Peyer's patch (tissue), 4 donors: ENCODE measurements around the gene TAF11L4. TPM values are rescaled to one million over a fixed set of nuclear protein-coding genes. Genes with fewer than 3 reads are reported as not detected.
"Not testable (repeated sequence)": the region's sequence is repeated elsewhere in the genome, so short reads cannot be mapped to it uniquely, and the experiment has no call there.

Source experiments
- DNase-seq, 3 donors: peaks; one replicate each; pipeline ENCODE4 v3.0.0-alpha.2; 2017 to 2019
- H3K27ac ChIP-seq, 4 donors: fragments of 200-600 bp; sonication (generic); one replicate each; pipeline ENCODE4 v1.5.1; 2016 to 2019
- H3K27me3 ChIP-seq, 2 donors: fragments of 200-600 bp; sonication (generic); one replicate each; pipeline ENCODE4 v1.5.1; 2019
- H3K36me3 ChIP-seq, 3 donors: fragments of 200-600 bp; sonication (generic); one replicate each; pipeline ENCODE4 v1.5.1; 2016 to 2019
- H3K4me1 ChIP-seq, 4 donors: fragments of 200-600 bp; sonication (generic); one replicate each; pipeline ENCODE4 v1.5.1; 2016 to 2019
- H3K4me3 ChIP-seq, 4 donors: fragments of 200-600 bp; sonication (generic); 1 replicate in 3 of 4; 2 replicates in 1 of 4; pipeline ENCODE4 v1.5.1; 2016 to 2019; ENCODE audit warnings: mild to moderate bottlenecking in 1 of 4
- H3K9me3 ChIP-seq, 4 donors: fragments of 200-600 bp; sonication (generic); one replicate each; pipeline ENCODE4 v1.5.1; 2016 to 2019; ENCODE audit warnings: mild to moderate bottlenecking in 1 of 4
- POLR2A ChIP-seq, 2 donors: fragments of 450-650 bp; IDR thresholded peaks; one replicate each; pipeline ENCODE4 v1.5.1; 2017; ENCODE audit warnings: antibody characterized with exemption in 2 of 2, mild to moderate bottlenecking in 2 of 2, moderate library complexity in 2 of 2
- total RNA-seq, 4 donors: library from RNA; depleted of rRNA; stranded (reverse); fragments of >200 nt; gene quantifications; one replicate each; pipeline ENCODE4 v1.1.0, GENCODE V29; 2016
- TF ChIP-seq, protein P1 (sequence below), 6 experiments: fragments of 450-650 bp in 4 of 6; fragments of 200-600 bp in 2 of 6; sonication (generic) in 1 of 6; IDR thresholded peaks; one replicate each; pipeline ENCODE4 v1.5.1; 2017 to 2019; ENCODE audit warnings: antibody characterized with exemption in 6 of 6, mild to moderate bottlenecking in 3 of 6, moderate library complexity in 1 of 6

TAF11L4 gene
- total RNA-seq = not detected

DNA sequence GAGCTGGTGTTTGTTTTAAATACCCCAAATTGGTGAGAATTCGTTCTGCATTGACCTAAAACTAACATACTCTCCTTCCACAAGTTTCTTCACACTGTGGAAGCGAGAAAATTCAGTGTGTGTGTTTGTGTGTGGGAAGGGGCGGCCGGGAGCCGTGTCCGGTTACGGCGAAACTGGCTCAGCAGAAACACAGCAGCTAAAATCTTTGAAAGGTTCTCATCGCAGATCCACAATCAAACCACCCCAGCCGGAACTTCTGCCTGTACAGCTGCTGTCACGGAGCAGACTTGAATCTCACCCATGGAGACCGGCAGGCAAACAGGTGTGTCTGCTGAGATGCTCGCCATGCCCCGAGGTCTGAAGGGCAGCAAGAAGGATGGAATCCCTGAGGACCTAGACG is at the start of gene TAF11L4:
Gene TAF11L4 (plus strand): TSS at position 301 of the 400 bp plus-strand sequence.
- H3K36me3 ChIP-seq, DNase-seq, H3K27ac ChIP-seq, H3K27me3 ChIP-seq, H3K4me3 ChIP-seq, H3K9me3 ChIP-seq, H3K4me1 ChIP-seq: not testable (repeated sequence)

- H3K9me3 ChIP-seq, H3K4me1 ChIP-seq, H3K36me3 ChIP-seq, H3K27ac ChIP-seq, H3K27me3 ChIP-seq, H3K4me3 ChIP-seq, DNase-seq: not testable (repeated sequence)
Measured at GRCh38 chr5:17475064-17475463, 46.5 kb upstream of the TAF11L4 start.

- H3K4me3 ChIP-seq = no peak overlapping the region
- no peaks in the 10 kb centered on the region for H3K36me3 ChIP-seq
- no peak for DNase-seq
- TF ChIP-seq, protein P1, sequence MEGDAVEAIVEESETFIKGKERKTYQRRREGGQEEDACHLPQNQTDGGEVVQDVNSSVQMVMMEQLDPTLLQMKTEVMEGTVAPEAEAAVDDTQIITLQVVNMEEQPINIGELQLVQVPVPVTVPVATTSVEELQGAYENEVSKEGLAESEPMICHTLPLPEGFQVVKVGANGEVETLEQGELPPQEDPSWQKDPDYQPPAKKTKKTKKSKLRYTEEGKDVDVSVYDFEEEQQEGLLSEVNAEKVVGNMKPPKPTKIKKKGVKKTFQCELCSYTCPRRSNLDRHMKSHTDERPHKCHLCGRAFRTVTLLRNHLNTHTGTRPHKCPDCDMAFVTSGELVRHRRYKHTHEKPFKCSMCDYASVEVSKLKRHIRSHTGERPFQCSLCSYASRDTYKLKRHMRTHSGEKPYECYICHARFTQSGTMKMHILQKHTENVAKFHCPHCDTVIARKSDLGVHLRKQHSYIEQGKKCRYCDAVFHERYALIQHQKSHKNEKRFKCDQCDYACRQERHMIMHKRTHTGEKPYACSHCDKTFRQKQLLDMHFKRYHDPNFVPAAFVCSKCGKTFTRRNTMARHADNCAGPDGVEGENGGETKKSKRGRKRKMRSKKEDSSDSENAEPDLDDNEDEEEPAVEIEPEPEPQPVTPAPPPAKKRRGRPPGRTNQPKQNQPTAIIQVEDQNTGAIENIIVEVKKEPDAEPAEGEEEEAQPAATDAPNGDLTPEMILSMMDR (IDR thresholded peaks at IDR 0.05) = no peak
- no peak for TF ChIP-seq POLR2A (IDR thresholded peaks at IDR 0.05)
- no peaks in the 10 kb centered on the region for H3K9me3 ChIP-seq
- no peaks in the 10 kb centered on the region for H3K4me1 ChIP-seq
- no peak overlapping the region for H3K27ac ChIP-seq
- no peaks in the 10 kb centered on the region for H3K27me3 ChIP-seq
Measured at GRCh38 chr5:17477043-17477442, 44.6 kb upstream of the TAF11L4 start.

- Histone ChIP-seq H3K9me3 (no peaks in the 10 kb centered on the region), H3K4me1 (no peaks in the 10 kb centered on the region), H3K4me3 (no peak overlapping the region), H3K27me3 (no peaks in the 10 kb centered on the region), H3K36me3 (no peaks in the 10 kb centered on the region), H3K27ac (no peak overlapping the region)
- TF ChIP-seq POLR2A (IDR thresholded peaks at IDR 0.05) = no peak
- TF ChIP-seq, protein P1 (IDR thresholded peaks at IDR 0.05) = no peak
- no peak for DNase-seq
Measured at GRCh38 chr5:17477573-17478265, 43.9 kb upstream of the TAF11L4 start.

DNA sequence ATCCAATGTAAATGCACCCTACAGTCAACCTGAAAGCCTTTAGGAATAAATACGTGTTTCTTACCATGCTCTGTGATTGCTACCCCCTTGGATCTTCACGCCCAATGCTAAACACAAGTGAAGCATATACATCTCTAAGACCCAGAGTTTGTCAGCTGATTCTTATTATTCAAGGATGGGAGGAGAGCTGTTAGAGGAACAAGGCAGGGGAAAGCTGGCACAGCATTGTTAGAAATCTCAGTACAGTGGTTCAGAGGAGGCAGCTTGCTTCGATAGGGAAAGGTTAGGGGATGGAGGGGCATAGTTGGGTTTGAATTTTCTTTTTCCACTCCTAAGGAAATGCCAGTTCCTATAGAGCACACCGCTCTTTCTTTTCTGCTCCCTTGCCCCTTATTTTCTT is 40.2 kb upstream of the TAF11L4 start:
- no peaks in the 10 kb centered on the region for H3K36me3 ChIP-seq
- TF ChIP-seq, protein P1 (IDR thresholded peaks at IDR 0.05) = no peak
- TF ChIP-seq POLR2A (IDR thresholded peaks at IDR 0.05) = no peak
- H3K9me3 ChIP-seq = no peaks in the 10 kb centered on the region
- H3K27me3 ChIP-seq = no peaks in the 10 kb centered on the region
- H3K27ac ChIP-seq = no peak overlapping the region
- no peak overlapping the region for H3K4me3 ChIP-seq
- DNase-seq = no peak
- H3K4me1 ChIP-seq = no peaks in the 10 kb centered on the region

GRCh38 chr5:17482790-17483189 is 38.8 kb upstream of the TAF11L4 start:
- Histone ChIP-seq H3K4me1 (no peaks in the 10 kb centered on the region), H3K27me3 (no peaks in the 10 kb centered on the region), H3K27ac (no peak overlapping the region), H3K9me3 (no peaks in the 10 kb centered on the region), H3K36me3 (no peaks in the 10 kb centered on the region), H3K4me3 (no peak overlapping the region)
- TF ChIP-seq POLR2A (IDR thresholded peaks at IDR 0.05) = no peak
- TF ChIP-seq, protein P1 (IDR thresholded peaks at IDR 0.05) = no peak
- no peak for DNase-seq

DNA sequence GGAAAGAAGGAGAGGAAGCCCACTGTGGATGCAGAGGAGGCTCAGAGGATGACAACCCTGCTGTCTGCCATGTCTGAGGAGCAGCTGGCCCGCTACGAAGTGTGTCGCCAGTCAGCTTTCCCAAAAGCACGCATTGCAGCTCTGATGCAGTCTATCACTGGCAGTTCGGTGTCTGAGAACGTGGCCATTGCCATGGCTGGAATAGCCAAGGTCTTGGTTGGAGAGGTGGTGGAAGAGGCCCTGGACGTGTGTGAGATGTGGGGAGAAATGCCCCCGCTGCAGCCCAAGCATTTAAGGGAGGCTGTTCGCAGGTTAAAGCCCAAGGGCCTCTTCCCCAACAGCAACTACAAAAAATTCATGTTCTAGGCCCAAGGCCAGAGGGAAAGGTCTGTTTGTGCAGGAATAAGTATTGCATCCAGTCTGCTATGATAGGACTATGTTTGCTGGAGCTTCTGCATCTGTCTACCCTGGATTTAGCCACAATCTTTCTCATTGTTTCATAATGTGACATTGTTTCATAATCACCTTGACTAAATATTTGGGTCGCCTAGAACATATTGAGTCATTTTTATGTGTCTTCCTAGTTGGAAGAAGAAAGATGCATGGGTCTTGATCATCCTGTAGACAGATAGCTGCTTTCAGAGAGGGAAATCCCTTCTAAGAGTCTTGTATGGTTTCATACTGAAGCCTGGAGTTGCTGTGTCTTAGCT is 35.0 kb upstream of the TAF11L4 start:
- not testable (repeated sequence) for H3K36me3 ChIP-seq, H3K27ac ChIP-seq, H3K4me3 ChIP-seq, H3K27me3 ChIP-seq, DNase-seq, H3K9me3 ChIP-seq, H3K4me1 ChIP-seq
